GM21786 (cell line): ENCODE data around the gene DIP2A.
"Not testable (repeated sequence)": the region's sequence is repeated elsewhere in the genome, so short reads cannot be mapped to it uniquely, and the experiment has no call there.

Experiments used
- ATAC-seq: cut with Tn5 transposase; IDR thresholded peaks from one replicate; pipeline ENCODE4 v1.9.1; 2021; ENCODE audit not compliant: unreplicated experiment

Gene DIP2A

DNA sequence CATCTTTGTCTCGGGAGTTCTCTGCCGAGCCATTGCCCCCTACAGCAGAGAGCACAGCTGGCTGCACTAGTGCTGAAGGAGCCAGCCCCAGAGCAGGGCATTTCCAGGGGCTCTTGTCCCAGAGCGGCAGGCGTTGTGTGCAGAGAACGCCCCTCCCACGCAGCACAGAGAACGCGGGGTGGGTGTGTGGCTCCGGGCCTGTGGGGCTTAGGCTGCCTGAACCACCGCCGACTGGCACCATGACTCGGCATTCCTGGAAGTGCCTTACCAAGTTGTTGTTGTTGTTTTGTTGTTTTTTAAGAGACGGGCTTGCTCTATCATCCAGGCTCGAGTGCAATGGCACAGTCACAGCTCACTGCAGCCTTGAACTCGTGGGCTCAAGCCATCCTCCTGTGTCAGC lies 15.8 kb upstream of the DIP2A start:
- ATAC-seq = no peak

DNA sequence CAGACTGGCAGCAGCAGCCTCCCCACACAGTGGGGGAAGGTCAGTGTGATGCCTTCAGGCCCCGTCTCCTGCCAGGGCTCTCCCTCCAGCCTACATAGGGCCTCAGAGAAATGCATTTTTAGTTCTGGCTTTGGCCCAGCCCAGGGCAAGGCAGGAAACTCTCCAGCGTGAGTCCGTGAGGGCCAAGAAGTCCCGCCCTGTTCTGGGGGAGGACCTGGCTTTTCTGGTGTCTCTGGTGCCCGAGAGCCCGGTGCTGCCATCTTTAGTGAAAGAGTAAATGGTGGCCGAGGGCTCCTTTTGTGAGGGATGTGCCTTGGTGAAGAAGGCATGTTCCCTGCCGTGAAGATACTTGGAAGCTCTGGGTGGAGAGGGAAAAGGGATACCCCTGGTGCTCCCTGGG lies 14.8 kb upstream of the DIP2A start:
- ATAC-seq = no peak

DNA sequence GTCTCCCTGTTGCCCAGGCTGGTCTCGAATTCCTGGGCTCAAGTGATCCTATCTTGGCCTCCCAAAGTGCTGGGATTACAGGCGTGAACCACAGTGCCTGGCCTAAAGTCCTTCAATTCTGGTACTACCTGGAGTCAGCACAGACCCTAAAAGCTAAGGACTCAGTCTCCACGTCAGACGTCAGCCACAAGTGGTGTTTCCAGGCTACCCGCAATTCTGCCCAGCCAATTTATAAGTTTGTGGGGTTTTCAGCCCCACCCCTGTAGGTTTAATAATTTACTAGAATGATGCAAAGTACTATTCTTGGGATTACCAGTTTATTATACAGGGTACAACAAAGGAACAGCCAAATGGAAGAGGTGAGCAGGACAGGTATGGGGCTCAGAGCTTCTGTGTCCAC lies 10.6 kb upstream of the DIP2A start:
- no peak for ATAC-seq

DNA sequence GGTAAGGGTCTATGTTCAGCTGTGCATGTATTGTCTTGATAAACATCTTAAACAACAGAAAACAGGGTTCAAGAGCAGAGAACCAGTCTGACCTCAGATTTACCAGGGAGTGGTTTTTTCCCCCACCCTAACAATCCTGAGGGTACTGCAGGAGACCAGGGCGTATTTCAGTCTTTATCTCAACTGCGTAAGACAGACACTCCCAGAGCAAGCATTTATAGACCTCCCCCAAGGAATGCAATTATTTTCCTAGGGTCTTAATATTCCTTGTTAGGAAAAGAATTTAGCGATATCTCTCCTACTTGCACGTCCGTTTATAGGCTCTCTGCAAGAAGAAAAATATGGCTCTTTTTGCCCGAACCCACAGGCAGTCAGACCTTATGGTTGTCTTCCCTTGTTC lies 9.8 kb upstream of the DIP2A start:
- not testable (repeated sequence) for ATAC-seq

DNA sequence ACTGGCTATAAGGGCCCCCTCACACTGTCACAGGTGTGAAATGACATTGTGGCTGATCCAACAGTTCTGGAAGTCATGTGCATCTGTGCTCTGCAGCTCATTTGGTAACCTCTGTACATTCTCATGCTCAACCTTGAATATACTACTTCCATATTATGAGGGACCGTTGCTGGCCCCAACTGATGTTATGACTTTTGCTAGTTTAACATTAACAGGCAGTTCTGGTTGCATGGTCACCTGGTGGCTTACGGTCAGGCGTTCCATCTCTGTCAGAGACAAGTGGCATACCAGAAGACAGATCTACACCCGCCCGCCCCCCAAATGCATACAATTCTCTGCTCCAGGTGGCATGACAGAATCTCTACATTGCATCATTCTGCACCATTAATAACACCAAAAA lies 6.0 kb upstream of the DIP2A start:
- ATAC-seq = no peak

DNA sequence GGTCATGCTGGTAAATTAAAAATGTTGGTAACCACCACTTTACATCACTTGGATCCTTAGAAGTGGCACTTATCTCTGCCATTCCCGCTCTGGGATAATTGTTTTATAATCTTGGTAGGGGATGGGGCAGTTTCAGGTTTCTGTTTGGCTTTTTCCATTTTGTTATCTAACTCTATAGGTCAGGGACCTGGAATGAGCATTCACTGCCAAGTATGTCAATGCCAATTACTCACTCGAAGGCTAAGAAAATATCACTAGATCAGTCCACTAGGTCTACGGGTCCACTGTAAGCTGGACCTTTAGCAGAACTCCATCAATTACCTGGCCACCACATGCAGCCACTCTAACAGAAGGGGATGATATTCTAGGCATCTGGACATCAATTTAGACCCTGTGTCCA lies 4.5 kb upstream of the DIP2A start:
- no peak for ATAC-seq

DNA sequence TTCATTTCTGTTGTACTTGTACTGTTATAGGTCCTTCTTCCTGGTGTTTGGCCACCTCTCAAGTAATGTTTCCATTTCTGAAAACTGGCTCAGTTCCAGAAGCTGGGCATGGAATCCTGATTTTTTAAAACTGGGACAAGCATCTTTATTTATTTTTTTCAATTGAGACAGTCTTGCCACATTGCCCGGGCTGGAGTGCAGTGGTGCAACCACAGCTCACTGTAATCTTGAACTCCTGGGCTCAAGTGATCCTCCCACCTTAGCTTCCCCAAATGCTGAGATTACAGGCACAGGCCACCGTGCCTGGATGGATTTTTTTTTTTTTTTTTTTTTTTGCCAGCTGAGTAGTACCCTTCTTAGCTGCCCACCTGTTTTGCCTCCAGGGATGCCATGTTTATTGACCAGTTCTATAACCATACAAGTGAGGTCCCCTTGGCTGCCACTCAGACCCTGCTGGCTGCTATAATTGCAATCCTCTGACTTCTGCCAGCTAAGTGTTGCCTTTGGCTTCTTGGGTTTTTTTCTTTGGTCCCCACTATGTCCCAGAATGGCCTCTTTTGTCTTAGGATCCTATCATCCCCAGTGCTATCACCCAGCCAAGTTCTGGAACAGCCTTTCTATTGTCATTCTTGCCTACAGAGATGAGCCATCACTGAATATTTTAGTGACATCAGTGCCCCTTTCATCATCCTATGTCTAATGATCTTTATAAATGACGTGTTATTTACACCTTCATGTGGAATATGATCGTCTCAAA lies 3.9 kb upstream of the DIP2A start:
- no peak for ATAC-seq

DNA sequence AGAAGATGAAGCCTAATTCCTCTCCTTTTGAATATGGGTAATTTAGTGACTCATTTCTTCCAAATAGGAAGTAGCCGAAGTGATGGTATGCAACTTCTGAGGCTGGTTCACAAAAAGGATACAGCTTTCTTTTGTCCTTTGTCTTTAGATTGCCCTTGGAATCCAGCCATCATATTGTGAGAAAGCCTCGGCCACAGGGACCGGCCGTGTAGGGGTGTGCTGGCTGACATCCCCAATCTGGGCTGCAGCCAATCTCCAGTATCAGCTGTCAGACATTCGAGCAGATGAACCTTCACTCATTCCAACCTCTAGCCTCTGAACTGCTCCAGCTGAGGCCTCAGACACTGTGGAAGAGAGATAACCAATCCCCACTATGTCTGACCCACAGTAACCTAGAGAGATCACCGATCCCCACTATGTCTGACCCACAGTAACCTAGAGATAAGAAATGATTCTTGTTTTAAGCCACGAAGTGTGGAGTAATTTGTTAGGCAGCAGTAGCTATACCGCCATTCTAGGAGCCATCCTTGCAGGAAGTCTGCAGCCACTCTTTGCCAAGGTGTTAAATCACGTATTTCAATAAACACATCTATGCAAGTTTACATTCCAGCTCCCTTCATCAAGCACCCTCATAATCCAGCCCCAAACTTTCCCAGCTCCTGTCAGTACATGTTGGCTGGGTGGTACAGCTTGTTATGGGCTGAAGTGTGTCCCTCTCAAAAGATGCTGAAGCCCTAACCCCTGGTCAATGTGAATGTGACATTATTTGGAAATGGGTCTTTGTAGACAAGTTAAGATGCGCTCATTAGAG lies 2.9 kb upstream of the DIP2A start:
- ATAC-seq = no peak

DNA sequence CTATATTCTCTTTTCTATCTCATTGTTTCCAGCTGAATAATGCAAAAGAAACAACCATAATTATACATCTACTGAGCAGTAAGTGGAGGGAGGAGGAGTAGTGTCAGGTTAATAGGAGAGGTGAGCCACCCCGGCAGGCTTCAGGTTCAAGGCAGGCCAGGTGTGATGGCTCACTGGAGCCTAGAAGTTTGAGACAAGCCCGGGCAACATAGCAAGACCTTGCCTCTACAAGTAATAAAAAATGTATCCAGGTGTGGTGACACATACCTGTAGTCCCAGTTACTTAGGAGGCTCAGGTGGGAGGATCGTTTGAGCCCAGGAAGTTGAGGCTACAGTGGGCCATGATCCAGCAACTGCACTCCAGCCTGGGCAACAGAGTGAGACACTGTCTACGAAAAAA lies 1.9 kb upstream of the DIP2A start:
- ATAC-seq = no peak

DNA sequence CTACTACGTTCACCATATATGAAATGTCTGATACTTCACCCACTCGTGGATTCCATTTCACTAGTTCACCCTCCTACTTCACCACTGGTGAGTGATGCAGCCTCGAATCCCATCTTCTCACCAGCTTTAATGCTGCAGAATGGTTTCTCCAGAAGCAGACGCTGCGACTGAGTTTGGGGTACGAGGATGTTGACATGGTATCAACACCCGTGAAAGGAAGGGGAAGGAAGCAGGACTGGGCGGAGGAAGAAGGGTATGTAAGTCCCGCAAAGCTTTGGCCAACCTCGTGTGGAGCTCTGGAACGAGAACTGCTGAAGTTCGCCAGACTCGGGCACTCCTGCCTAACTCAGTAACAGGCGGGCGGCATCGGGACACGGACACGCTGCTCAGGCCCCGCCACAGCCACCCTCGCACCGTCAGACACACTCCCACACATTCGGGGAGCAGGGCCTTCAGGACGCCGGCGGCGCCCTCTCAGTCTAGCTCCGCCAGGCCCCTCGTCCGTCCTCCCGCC lies 833 bp upstream of the DIP2A start:
- ATAC-seq = peak; percentile 21

DNA sequence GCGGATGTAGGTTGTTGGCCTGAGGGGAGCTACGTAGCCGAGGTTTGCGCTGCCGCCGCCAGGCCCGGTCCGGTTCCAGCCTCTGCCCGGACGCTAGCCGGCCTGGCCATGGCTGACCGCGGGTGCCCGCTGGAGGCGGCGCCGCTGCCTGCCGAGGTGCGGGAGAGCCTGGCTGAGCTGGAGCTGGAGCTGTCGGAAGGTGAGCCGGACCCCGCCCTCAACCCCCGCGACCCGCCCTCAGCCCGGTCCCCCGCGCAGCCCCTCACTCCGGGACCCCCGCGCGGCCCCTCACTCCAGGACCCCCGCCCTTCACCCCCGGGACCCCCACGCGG lies 299 bp downstream of the DIP2A start:
- ATAC-seq = no peak

DNA sequence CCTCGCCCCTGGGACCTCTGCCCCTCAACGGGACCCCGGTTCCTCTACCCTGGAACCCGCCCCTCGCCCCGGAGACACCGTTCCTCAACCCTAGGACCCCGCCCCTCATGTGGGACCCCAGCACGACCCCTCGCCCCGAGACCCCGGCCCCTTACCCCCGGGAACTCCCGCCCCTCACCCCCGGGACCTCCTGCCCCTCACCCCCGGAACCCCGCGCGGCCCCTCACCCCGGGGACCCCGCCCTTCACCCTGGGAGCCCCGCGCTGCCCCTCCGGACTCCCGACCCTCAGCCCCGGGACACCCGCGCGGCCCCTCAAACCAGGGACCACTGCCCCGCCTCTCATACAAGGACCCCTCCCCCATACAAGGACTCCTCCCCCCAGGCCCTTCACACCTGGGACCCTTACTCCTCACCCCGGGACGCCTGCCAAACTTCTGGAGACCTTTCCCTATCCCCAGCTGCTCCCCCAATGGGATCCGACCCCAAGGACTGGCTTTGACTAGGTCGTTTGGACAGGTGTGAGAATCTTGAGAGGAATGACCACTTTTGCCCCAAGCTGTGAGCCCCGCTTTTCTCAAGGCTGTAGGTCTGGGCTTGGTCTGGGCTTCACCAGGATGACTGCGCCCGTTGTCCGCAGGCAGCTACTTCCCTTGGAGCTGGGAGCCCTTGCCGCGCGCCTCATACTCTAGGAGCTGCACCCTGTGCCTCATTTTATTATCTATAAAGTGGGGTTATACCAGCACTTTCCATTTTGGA lies 843 bp downstream of the DIP2A start:
- no peak for ATAC-seq

DNA sequence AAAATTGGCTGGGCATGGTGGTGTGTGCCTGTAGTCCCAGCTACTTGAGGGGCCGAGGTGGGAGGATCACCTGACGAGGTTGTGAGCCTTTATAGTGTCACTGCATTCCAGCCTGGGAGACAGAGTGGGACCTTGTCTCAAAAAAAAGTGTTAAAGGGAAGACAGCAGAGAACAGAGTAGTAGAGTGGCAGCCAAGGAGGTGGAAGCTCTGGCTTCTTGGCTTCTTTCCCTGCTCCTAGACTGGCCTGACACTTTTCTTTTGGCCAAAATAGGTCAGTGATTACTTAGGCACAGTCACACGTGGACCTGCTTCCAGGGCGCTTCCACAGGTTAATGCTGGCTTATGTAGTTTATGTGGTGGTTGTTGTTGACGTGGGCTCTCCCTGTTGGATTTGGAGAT lies 3.2 kb downstream of the DIP2A start:
- ATAC-seq = no peak

DNA sequence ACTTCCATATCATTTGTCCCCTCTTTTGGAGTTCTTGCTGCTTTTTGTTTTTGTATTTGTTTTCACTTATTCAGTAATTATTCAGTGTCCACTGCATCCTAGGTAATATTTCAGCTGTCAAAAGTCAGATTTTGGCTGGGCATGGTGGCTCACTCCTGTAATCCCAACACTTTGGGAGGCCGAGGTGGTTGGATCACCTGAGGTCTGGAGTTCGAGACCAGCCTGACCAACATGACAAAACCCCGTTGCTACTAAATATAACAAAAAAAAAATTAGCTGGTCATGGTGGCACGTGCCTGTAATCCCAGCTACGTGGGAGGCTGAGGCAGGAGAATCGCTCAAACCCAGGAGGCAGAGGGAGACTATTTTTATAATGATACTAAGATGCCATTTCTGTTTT lies 6.5 kb downstream of the DIP2A start:
- ATAC-seq = not testable (repeated sequence)

DNA sequence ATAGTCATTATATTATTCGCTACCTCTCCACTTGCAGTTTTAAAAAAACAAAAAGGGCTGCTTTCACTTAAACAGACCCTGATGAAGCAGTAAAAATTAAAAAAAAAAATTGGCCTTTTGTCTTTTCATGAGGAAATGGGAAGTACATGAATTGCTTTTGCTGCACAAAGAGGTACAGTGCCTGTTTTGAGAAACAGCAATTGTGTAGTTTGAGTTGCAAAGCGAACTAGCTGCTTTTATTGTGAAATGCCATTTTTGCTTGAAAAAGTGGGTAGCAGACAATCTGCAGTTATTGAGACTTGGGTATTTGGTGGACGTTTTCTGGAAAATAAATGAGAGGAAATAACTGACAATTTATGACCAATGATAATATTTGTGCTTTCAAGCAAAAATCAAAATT lies 7.0 kb downstream of the DIP2A start:
- ATAC-seq = no peak

DNA sequence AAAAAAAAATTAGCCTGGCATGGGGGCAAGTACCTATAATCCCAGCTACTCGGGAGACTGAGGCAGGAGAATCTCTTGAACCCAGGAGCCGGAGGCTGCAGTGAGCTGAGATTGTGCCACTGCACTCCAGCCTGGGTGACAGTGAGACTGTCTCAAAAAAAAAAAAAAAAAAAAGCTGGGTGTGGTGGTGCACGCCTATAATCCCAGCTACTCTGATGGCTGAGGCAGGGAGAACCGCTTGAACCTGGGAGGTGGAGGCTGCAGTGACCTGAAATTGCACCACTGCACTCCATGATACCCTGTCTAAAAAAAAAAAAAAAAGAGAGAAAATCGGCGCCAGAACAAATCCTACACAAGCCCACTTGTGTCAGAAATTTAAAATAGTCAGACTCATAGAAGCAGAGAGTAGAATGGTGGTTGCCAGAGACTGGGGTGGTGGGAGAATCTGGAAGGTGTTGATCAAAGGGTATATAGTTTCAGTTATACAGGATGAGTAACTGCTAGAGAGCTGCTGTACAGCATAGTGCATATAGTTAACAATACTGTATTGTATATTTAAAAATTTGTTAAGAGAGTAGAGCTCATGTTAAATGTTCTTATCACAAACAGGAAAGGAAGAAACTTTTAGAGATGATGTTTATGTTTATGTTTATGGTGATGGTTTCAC lies 9.6 kb downstream of the DIP2A start:
- ATAC-seq = no peak

DNA sequence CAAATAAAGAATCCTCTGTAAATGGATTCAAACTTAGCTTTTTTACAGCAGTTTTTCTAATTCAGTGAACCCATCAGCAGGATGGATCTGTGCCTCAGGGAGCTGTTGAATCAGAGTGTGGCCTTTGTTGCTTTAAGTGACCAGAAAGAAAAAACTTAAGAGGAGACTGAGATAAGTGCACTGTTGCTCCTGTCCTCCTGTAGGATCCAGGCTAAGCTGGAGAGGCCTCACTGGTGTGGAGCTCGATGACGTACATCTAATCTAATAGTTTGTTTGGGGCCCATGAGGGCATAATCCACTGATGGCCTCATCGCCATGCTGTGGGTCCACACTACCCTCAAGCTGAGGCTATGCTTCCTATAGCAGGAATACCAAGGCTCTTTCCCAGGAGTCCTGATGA lies 10.6 kb downstream of the DIP2A start:
- no peak for ATAC-seq

DNA sequence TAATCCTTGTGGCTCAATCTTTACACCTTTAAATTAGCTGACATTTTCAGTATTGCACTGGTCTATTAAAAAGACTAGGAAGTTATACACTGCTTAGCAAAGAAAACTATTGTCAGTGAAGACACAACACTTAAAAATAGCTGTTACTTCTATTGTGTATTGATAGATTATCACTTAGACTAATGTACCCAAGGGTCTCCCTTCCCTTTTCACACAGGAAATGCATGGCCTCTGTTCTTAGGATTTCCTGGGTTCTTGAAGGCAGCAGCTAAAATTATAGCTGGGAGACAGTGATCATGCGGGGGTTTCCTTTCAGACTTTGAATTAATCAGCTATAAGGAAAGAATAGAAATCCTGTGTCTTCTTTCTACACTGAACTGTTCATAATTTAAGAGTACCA lies 12.8 kb downstream of the DIP2A start:
- no peak for ATAC-seq

DNA sequence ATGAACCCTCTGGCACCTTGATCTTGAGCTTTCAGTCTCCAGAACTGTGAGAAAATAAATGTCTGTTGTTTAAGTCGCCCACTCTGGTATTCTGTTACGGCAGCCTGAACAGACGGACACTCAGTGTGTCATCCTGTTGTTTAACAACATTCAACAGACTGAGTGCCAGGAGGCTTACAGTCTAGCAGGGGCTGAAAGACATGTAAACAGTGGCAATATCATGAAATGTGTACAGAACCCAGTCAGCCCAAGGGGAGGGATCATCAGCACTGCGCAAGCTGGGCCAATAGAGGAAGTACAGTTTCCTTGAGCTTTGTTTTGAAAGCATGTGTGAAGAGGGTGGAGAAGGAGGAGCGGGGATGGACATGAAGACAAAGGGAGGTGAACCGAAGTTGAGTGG lies 13.6 kb downstream of the DIP2A start:
- ATAC-seq = no peak

DNA sequence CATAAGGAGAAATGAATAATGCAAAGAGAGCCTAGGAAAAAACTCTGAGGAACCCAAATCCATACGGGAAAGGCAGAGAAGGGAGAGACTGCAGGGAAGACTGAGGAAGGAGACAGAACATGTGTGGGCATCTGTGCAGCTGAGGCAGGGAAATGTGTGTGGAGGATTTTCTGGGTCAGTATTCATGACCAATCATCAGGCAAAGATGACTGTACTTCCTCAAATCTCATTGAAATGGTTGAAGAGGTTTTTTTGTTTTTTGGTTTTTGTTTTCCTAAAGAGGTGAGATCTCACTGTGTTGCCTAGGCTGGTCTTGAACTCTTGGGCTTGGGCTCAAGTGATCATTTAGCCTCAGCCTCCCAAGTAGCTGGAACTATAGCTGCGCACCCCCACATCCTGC lies 15.7 kb downstream of the DIP2A start:
- no peak for ATAC-seq

DNA sequence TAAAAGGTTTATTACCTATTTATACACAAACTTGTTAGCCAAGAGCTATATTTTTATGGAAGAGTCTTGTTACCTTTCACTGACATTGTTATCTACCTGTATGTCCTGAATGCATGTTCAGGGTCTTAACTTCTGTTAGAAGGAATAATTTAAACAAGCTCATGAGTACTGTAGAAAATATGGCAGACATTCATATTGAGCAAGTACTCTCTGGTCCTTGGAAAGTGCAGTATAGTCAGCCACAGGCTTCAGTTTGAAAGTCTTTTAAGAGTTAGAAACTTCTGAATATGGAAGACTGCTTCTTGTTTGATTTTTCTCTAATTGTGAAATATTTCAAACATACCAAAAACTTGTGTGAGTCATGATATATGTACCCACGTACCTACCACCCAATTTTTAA lies 16.6 kb downstream of the DIP2A start:
- ATAC-seq = no peak
